GM12865 (cell line): ENCODE measurements around the gene SERBP1.

Experiments used
- DNase-seq: peaks from one replicate; pipeline ENCODE4 v3.0.0; 2010; ENCODE audit warnings: low read depth
- H3K4me3 ChIP-seq: 2 replicates; pipeline ENCODE4 v1.5.1; 2011; ENCODE audit warnings: mild to moderate bottlenecking, low read depth, low read length, control low read depth
- CTCF ChIP-seq: IDR thresholded peaks from 2 replicates; pipeline ENCODE4 v1.5.1; 2011; ENCODE audit warnings: low read length, control low read depth, low read depth, inconsistent platforms; ENCODE audit not compliant: insufficient read depth; ENCODE audit errors: missing control alignments

SERBP1 gene

GRCh38 chr1:67394548-67394947, 35.7 kb downstream of the SERBP1 start:
- no peak for TF ChIP-seq CTCF
- no peak for DNase-seq
- no peak overlapping the region for H3K4me3 ChIP-seq

GRCh38 chr1:67393737-67394136, 36.5 kb downstream of the SERBP1 start:
- no peak overlapping the region for H3K4me3 ChIP-seq
- no peak for DNase-seq
- no peak for TF ChIP-seq CTCF

- no peak for TF ChIP-seq CTCF
- DNase-seq: no peak
- no peak overlapping the region for H3K4me3 ChIP-seq
Measured at GRCh38 chr1:67393240-67393639, 37.0 kb downstream of the SERBP1 start.

GRCh38 chr1:67390041-67390887, 39.9 kb downstream of the SERBP1 start:
- no peak for DNase-seq
- no peak for TF ChIP-seq CTCF
- no peak overlapping the region for H3K4me3 ChIP-seq

- no peak for DNase-seq
- no peak for TF ChIP-seq CTCF
- H3K4me3 ChIP-seq: no peak overlapping the region
Measured at GRCh38 chr1:67383999-67384638, 46.1 kb downstream of the SERBP1 start.

- TF ChIP-seq CTCF: no peak
- DNase-seq: no peak
- no peak overlapping the region for H3K4me3 ChIP-seq
Measured at GRCh38 chr1:67382292-67382691, 47.9 kb downstream of the SERBP1 start.
